ENCODE results near the gene S100A13.

- TF ChIP-seq CTCF (conservative IDR thresholded peaks at IDR 0.05; ENCODE audit: low read depth, low read length) (no peak), EZH2 (IDR thresholded peaks at IDR 0.05; ENCODE audit: borderline replicate concordance, low read depth, low read length, poor library complexity, severe bottlenecking) (no peak)
Observed at GRCh38 chr1:153588482-153588881, 38.8 kb downstream of the S100A13 start.

All from A673 (cell line).